ENCODE data around the gene ENAH. TPM values are rescaled to one million over a fixed set of nuclear protein-coding genes. Genes with fewer than 3 reads are reported as not detected.

The ENAH gene
- total RNA-seq, 4 donors from 2014 or later = 198 to 229 (median 201) TPM

- no peak for DNase-seq (ENCODE audit: extremely low spot score)
- peak overlapping the region; percentile 32 to 96 (median 78) for H3K27ac ChIP-seq (replicated peaks in 1 of 4)
- H3K4me1 ChIP-seq = peaks cover 23 to 68% (median 55%) of the 10 kb centered on the region in 4 donors
- intact Hi-C loops (cut with DNase I) = no loop called here
- H3K27me3 ChIP-seq = no peaks in the 10 kb centered on the region
- 74% methylated on average over 4 of the region's 4 CpGs for WGBS
- H3K36me3 ChIP-seq = no peaks in the 10 kb centered on the region
- no peaks in the 10 kb centered on the region for H3K9me3 ChIP-seq
- no peak for TF ChIP-seq EP300 (IDR thresholded peaks at IDR 0.05)
- no peak for TF ChIP-seq POLR2A (IDR thresholded peaks at IDR 0.05; ENCODE audit: low read depth)
- TF ChIP-seq CTCF (IDR thresholded peaks at IDR 0.05) = no peak
- TF ChIP-seq POLR2AphosphoS5 (IDR thresholded peaks at IDR 0.05) = no peak
- no peak overlapping the region for H3K4me3 ChIP-seq
These were observed 212.3 kb downstream of the ENAH start for GRCh38 chr1:225440380-225441221.

GRCh38 chr1:225437710-225438437 is 215.0 kb downstream of the ENAH start:
- H3K4me1 ChIP-seq = peaks cover under 1 to 41% (median 28%) of the 10 kb centered on the region in 4 donors
- 74% methylated on average over 5 of the region's 5 CpGs for WGBS
- H3K4me3 ChIP-seq = no peak overlapping the region
- H3K27ac ChIP-seq (replicated peaks in 1 of 4) = peak overlapping the region; percentile 44 to 71 (median 62)
- TF ChIP-seq CTCF (IDR thresholded peaks at IDR 0.05) = peak; percentile 41 to 56 (median 50)
- TF ChIP-seq EP300 (IDR thresholded peaks at IDR 0.05) = no peak
- peak in 1 of 2 donors; percentile 32 for TF ChIP-seq POLR2AphosphoS5 (IDR thresholded peaks at IDR 0.05)
- DNase-seq (ENCODE audit: extremely low spot score) = no peak
- intact Hi-C loops (cut with DNase I) = no loop called here
- no peaks in the 10 kb centered on the region for H3K9me3 ChIP-seq
- H3K36me3 ChIP-seq = no peaks in the 10 kb centered on the region
- no peaks in the 10 kb centered on the region for H3K27me3 ChIP-seq

Other genes starting within 250 kb of the ENAH start
- 100 to 1,000 TPM in 1 of 4 donors, 10 to 100 TPM in 3; 82.3 to 157 (median 85.1) TPM for gene LBR, start 225.1 kb downstream of the ENAH start, total RNA-seq
- 100 to 1,000 TPM in 3 of 4 donors, 10 to 100 TPM in 1; 95.1 to 192 (median 164) TPM for gene SRP9, start 124.7 kb upstream of the ENAH start, total RNA-seq
- 100 to 1,000 TPM in 1 of 4 donors, 10 to 100 TPM in 3; 59.0 to 136 (median 85.6) TPM for gene EPHX1, start 157.0 kb upstream of the ENAH start, total RNA-seq
- gene TMEM63A, start 229.3 kb upstream of the ENAH start, total RNA-seq = 10 to 100 TPM; 14.6 to 30.7 (median 24.5) TPM
- under 1 TPM in 1 of 4 donors, not detected in 3; 0.33 TPM for gene LEFTY1, start 236.0 kb upstream of the ENAH start, total RNA-seq